GM19023 (cell line): Measurements from ENCODE around the gene PSMF1.
"Not testable (repeated sequence)": the region's sequence is repeated elsewhere in the genome, so short reads cannot be mapped to it uniquely, and the experiment has no call there.

Experiments
- ATAC-seq: cut with Tn5 transposase; IDR thresholded peaks from one replicate; pipeline ENCODE4 v1.9.1; 2021; ENCODE audit warnings: mild to moderate bottlenecking, moderate library complexity; ENCODE audit not compliant: unreplicated experiment

The PSMF1 gene

GRCh38 chr20:1122388-1123315, 4.2 kb downstream of the PSMF1 start:
- no peak for ATAC-seq

- no peak for ATAC-seq
Measured at GRCh38 chr20:1123666-1124065, 5.3 kb downstream of the PSMF1 start.

- no peak for ATAC-seq
Measured at GRCh38 chr20:1124421-1124820, 6.0 kb downstream of the PSMF1 start.

- ATAC-seq, result no peak
Measured at GRCh38 chr20:1125277-1125676, 6.9 kb downstream of the PSMF1 start.

GRCh38 chr20:1127840-1128239, 9.4 kb downstream of the PSMF1 start:
- no peak for ATAC-seq

- ATAC-seq, result no peak
Measured at GRCh38 chr20:1130058-1130694, 11.8 kb downstream of the PSMF1 start.

GRCh38 chr20:1130847-1131246, 12.4 kb downstream of the PSMF1 start:
- no peak for ATAC-seq

- ATAC-seq, result no peak
Measured at GRCh38 chr20:1131354-1131753, 13.0 kb downstream of the PSMF1 start.

- no peak for ATAC-seq
Measured at GRCh38 chr20:1134355-1134754, 16.0 kb downstream of the PSMF1 start.

GRCh38 chr20:1134836-1135235, 16.4 kb downstream of the PSMF1 start:
- ATAC-seq, result no peak

GRCh38 chr20:1137236-1137635, 18.8 kb downstream of the PSMF1 start:
- ATAC-seq, result no peak

GRCh38 chr20:1144401-1145172, 26.2 kb downstream of the PSMF1 start:
- no peak for ATAC-seq

- no peak for ATAC-seq
Measured at GRCh38 chr20:1146957-1147356, 28.6 kb downstream of the PSMF1 start.

- ATAC-seq, result not testable (repeated sequence)
Measured at GRCh38 chr20:1149812-1150211, 31.4 kb downstream of the PSMF1 start.

GRCh38 chr20:1150218-1150617, 31.8 kb downstream of the PSMF1 start:
- no peak for ATAC-seq

GRCh38 chr20:1150968-1151367, 32.6 kb downstream of the PSMF1 start:
- ATAC-seq, result no peak

GRCh38 chr20:1154226-1154625, 35.8 kb downstream of the PSMF1 start:
- no peak for ATAC-seq

- ATAC-seq, result no peak
Measured at GRCh38 chr20:1154691-1155090, 36.3 kb downstream of the PSMF1 start.

- ATAC-seq, result no peak
Measured at GRCh38 chr20:1155342-1155741, 36.9 kb downstream of the PSMF1 start.

GRCh38 chr20:1160496-1160895, 42.1 kb downstream of the PSMF1 start:
- no peak for ATAC-seq

GRCh38 chr20:1160991-1161390, 42.6 kb downstream of the PSMF1 start:
- ATAC-seq, result no peak
